Rectal smooth muscle tissue (tissue), 1 donor: ENCODE data around the gene PIP4K2A.
"Not testable (repeated sequence)": the region's sequence is repeated elsewhere in the genome, so short reads cannot be mapped to it uniquely, and the experiment has no call there.

Experiments
- H3K27ac ChIP-seq: one replicate; pipeline ENCODE4 v1.7.0; 2013; ENCODE audit warnings: low read depth, low read length, inconsistent platforms
- H3K27me3 ChIP-seq: one replicate; pipeline ENCODE4 v1.7.0; 2013; ENCODE audit warnings: low read length; ENCODE audit not compliant: control insufficient read depth, insufficient read depth
- H3K36me3 ChIP-seq: one replicate; pipeline ENCODE4 v1.7.0; 2013; ENCODE audit warnings: low read length; ENCODE audit not compliant: control insufficient read depth, insufficient read depth
- H3K4me1 ChIP-seq: one replicate; pipeline ENCODE4 v1.7.0; 2013; ENCODE audit warnings: low read length; ENCODE audit not compliant: control insufficient read depth, insufficient read depth
- H3K4me3 ChIP-seq: one replicate; pipeline ENCODE4 v1.7.0; 2013; ENCODE audit warnings: low read length
- H3K9ac ChIP-seq: one replicate; pipeline ENCODE4 v1.7.0; 2013; ENCODE audit warnings: low read length

PIP4K2A gene

GRCh38 chr10:22537810-22538209 lies 176.6 kb downstream of the PIP4K2A start:
- Histone ChIP-seq H3K4me1 (no peaks in the 10 kb centered on the region), H3K4me3 (no peak overlapping the region), H3K27me3 (no peaks in the 10 kb centered on the region), H3K27ac (no peak overlapping the region), H3K9ac (no peak overlapping the region), H3K36me3 (peaks cover 15% of the 10 kb centered on the region)

- H3K4me3 ChIP-seq, result no peak overlapping the region
- H3K36me3 ChIP-seq, result peaks cover 11% of the 10 kb centered on the region
- no peak overlapping the region for H3K27ac ChIP-seq
- no peaks in the 10 kb centered on the region for H3K27me3 ChIP-seq
- no peak overlapping the region for H3K9ac ChIP-seq
- no peaks in the 10 kb centered on the region for H3K4me1 ChIP-seq
Observed at GRCh38 chr10:22536620-22537019, 177.8 kb downstream of the PIP4K2A start.

- Histone ChIP-seq H3K4me1 (no peaks in the 10 kb centered on the region), H3K36me3 (peaks cover 6% of the 10 kb centered on the region), H3K9ac (no peak overlapping the region), H3K27ac (no peak overlapping the region), H3K27me3 (no peaks in the 10 kb centered on the region), H3K4me3 (no peak overlapping the region)
Observed at GRCh38 chr10:22534849-22535604, 179.4 kb downstream of the PIP4K2A start.

GRCh38 chr10:22531441-22531840 lies 182.9 kb downstream of the PIP4K2A start:
- Histone ChIP-seq H3K27ac (no peak overlapping the region), H3K27me3 (no peaks in the 10 kb centered on the region), H3K4me1 (no peaks in the 10 kb centered on the region), H3K36me3 (no peaks in the 10 kb centered on the region), H3K4me3 (no peak overlapping the region), H3K9ac (no peak overlapping the region)

- Histone ChIP-seq H3K36me3 (no peaks in the 10 kb centered on the region), H3K9ac (no peak overlapping the region), H3K27ac (no peak overlapping the region), H3K27me3 (no peaks in the 10 kb centered on the region), H3K4me3 (no peak overlapping the region), H3K4me1 (no peaks in the 10 kb centered on the region)
Observed at GRCh38 chr10:22531008-22531407, 183.4 kb downstream of the PIP4K2A start.

- H3K4me3 ChIP-seq, result no peak overlapping the region
- H3K4me1 ChIP-seq, result no peaks in the 10 kb centered on the region
- H3K9ac ChIP-seq, result no peak overlapping the region
- no peak overlapping the region for H3K27ac ChIP-seq
- H3K27me3 ChIP-seq, result no peaks in the 10 kb centered on the region
- H3K36me3 ChIP-seq, result no peaks in the 10 kb centered on the region
Observed at GRCh38 chr10:22527520-22527919, 186.9 kb downstream of the PIP4K2A start.

GRCh38 chr10:22524333-22524732 lies 190.0 kb downstream of the PIP4K2A start:
- H3K27ac ChIP-seq, H3K4me1 ChIP-seq, H3K4me3 ChIP-seq, H3K9ac ChIP-seq, H3K27me3 ChIP-seq, H3K36me3 ChIP-seq: not testable (repeated sequence)

- not testable (repeated sequence) for H3K27me3 ChIP-seq, H3K27ac ChIP-seq, H3K4me1 ChIP-seq, H3K9ac ChIP-seq, H3K36me3 ChIP-seq, H3K4me3 ChIP-seq
Observed at GRCh38 chr10:22520645-22521044, 193.7 kb downstream of the PIP4K2A start.

- Histone ChIP-seq H3K4me1 (no peaks in the 10 kb centered on the region), H3K4me3 (no peak overlapping the region), H3K36me3 (no peaks in the 10 kb centered on the region), H3K27ac (no peak overlapping the region), H3K27me3 (no peaks in the 10 kb centered on the region), H3K9ac (no peak overlapping the region)
Observed at GRCh38 chr10:22518167-22518724, 196.1 kb downstream of the PIP4K2A start.

- no peak overlapping the region for H3K4me3 ChIP-seq
- no peak overlapping the region for H3K9ac ChIP-seq
- no peaks in the 10 kb centered on the region for H3K4me1 ChIP-seq
- no peak overlapping the region for H3K27ac ChIP-seq
- no peaks in the 10 kb centered on the region for H3K36me3 ChIP-seq
- H3K27me3 ChIP-seq, result no peaks in the 10 kb centered on the region
Observed at GRCh38 chr10:22515009-22515408, 199.4 kb downstream of the PIP4K2A start.

GRCh38 chr10:22514414-22514758 lies 200.0 kb downstream of the PIP4K2A start:
- H3K4me1 ChIP-seq, H3K9ac ChIP-seq, H3K36me3 ChIP-seq, H3K27me3 ChIP-seq, H3K27ac ChIP-seq: not testable (repeated sequence)
- peak overlapping the region; percentile 43 for H3K4me3 ChIP-seq

- H3K27me3 ChIP-seq, H3K9ac ChIP-seq, H3K4me1 ChIP-seq, H3K27ac ChIP-seq, H3K36me3 ChIP-seq: not testable (repeated sequence)
- peak overlapping the region; percentile 43 for H3K4me3 ChIP-seq
Observed at GRCh38 chr10:22513483-22514413, 200.6 kb downstream of the PIP4K2A start.
